ENCODE data around the gene PYM1.

The PYM1 gene

DNA sequence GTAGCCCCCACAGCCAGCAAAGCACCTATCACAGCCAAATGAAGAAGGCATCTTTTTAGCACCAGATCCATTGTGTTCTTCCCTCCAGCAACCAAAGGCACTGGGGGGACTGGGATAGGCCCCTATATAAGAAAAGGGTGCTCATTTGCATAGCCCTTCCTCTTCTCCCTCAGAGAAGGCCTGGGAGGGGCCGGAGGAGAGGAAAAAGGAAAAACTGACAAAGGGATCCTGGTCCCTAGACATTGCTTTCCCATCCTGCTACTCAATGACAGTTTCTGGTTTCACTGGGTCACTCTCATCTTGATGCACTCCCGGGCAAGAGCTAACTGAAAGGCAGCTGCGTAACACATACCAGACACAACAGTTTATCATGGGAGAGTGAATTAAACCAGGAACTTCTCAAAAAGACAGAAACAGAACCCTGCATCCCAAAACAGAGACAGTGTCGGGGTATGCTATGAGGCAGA is 38.3 kb upstream of the PYM1 start, which contains the start of gene PMEL:
PMEL (minus strand) TSS at position 102 of the 467 bp plus-strand sequence; CDS start at position 71, 31 bp downstream.
- no peaks in the 10 kb centered on the region for H3K27me3 ChIP-seq (ENCODE audit: insufficient read depth, low read length, poor library complexity, severe bottlenecking)
- H3K4me3 ChIP-seq (ENCODE audit: low read length, poor library complexity, severe bottlenecking), result peak within 1 kb of the TSS; percentile 88
- H2AFZ ChIP-seq (ENCODE audit: low read length), result peak within 1 kb of the TSS; percentile 79

GRCh38 chr12:55965240-55965639 is 37.5 kb upstream of the PYM1 start:
- Histone ChIP-seq H3K4me3 (ENCODE audit: low read length, poor library complexity, severe bottlenecking) (no peak overlapping the region), H2AFZ (ENCODE audit: low read length) (no peak overlapping the region), H3K9me3 (ENCODE audit: insufficient read depth, low read depth, low read length) (no peaks in the 10 kb centered on the region), H4K20me1 (ENCODE audit: insufficient read depth, low read length, poor library complexity, severe bottlenecking) (peaks cover 9% of the 10 kb centered on the region), H3K9me2 (replicated peaks; ENCODE audit: low read depth, low read length) (no peaks in the 10 kb centered on the region), H3K79me2 (ENCODE audit: insufficient read depth, low read length) (peaks cover 32% of the 10 kb centered on the region), H3K4me1 (ENCODE audit: insufficient read depth, low read length, poor library complexity, severe bottlenecking) (peaks cover 19% of the 10 kb centered on the region), H3K4me2 (ENCODE audit: low read depth, low read length, poor library complexity, severe bottlenecking) (no peak overlapping the region), H3F3A (ENCODE audit: low read depth) (no peaks in the 10 kb centered on the region), H3K36me3 (ENCODE audit: insufficient read depth, low read length) (no peaks in the 10 kb centered on the region), H3K9ac (ENCODE audit: low read depth, low read length, poor library complexity, severe bottlenecking) (no peak overlapping the region), H3K27me3 (ENCODE audit: insufficient read depth, low read length, poor library complexity, severe bottlenecking) (no peaks in the 10 kb centered on the region)
- no peak for TF ChIP-seq CTCF (conservative IDR thresholded peaks at IDR 0.05; ENCODE audit: low read length)
- TF ChIP-seq EZH2phosphoT487 (IDR thresholded peaks at IDR 0.05; ENCODE audit: borderline replicate concordance), result no peak

More for the DNA sequence above, 38.3 kb upstream of the PYM1 start, which contains the start of gene PMEL:
- Histone ChIP-seq H4K20me1 (ENCODE audit: insufficient read depth, low read length, poor library complexity, severe bottlenecking) (peaks cover 9% of the 10 kb centered on the region), H3K9ac (ENCODE audit: low read depth, low read length, poor library complexity, severe bottlenecking) (peak within 1 kb of the TSS; percentile 91), H3K4me1 (ENCODE audit: insufficient read depth, low read length, poor library complexity, severe bottlenecking) (peaks cover 19% of the 10 kb centered on the region), H3K36me3 (ENCODE audit: insufficient read depth, low read length) (no peaks in the 10 kb centered on the region), H3F3A (ENCODE audit: low read depth) (no peaks in the 10 kb centered on the region), H3K9me3 (ENCODE audit: insufficient read depth, low read depth, low read length) (no peaks in the 10 kb centered on the region), H3K9me2 (replicated peaks; ENCODE audit: low read depth, low read length) (no peaks in the 10 kb centered on the region), H3K4me2 (ENCODE audit: low read depth, low read length, poor library complexity, severe bottlenecking) (peak within 1 kb of the TSS; percentile 93), H3K79me2 (ENCODE audit: insufficient read depth, low read length) (peaks cover 32% of the 10 kb centered on the region)
- no peak for TF ChIP-seq CTCF (conservative IDR thresholded peaks at IDR 0.05; ENCODE audit: low read length)
- no peak for TF ChIP-seq EZH2phosphoT487 (IDR thresholded peaks at IDR 0.05; ENCODE audit: borderline replicate concordance)

DNA sequence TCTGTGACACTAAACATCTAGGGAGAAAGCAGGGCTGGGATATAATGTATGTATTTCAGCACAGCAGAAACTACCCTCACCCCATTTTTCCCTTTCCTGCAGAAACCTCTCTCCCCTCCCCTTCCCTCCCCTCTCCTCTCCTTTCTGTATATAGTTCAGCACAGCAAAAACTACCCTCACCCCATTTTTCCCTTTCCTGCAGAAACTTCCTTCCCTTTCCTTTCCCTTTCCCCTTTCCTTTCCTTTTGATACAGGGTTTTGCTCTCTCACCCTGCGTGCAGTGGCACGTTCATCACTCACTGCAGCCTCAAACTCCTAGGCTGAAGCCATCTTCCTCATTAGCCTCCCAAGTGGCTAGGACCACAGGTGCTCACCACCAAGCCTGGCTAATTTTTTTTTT is 36.1 kb upstream of the PYM1 start:
- H3F3A ChIP-seq (ENCODE audit: low read depth), result no peaks in the 10 kb centered on the region
- no peaks in the 10 kb centered on the region for H3K36me3 ChIP-seq (ENCODE audit: insufficient read depth, low read length)
- no peak overlapping the region for H3K4me3 ChIP-seq (ENCODE audit: low read length, poor library complexity, severe bottlenecking)
- H3K4me2 ChIP-seq (ENCODE audit: low read depth, low read length, poor library complexity, severe bottlenecking), result no peak overlapping the region
- H3K79me2 ChIP-seq (ENCODE audit: insufficient read depth, low read length), result peaks cover 21% of the 10 kb centered on the region
- no peak overlapping the region for H2AFZ ChIP-seq (ENCODE audit: low read length)
- no peaks in the 10 kb centered on the region for H3K9me2 ChIP-seq (replicated peaks; ENCODE audit: low read depth, low read length)
- TF ChIP-seq CTCF (conservative IDR thresholded peaks at IDR 0.05; ENCODE audit: low read length) (no peak), EZH2phosphoT487 (IDR thresholded peaks at IDR 0.05; ENCODE audit: borderline replicate concordance) (no peak)
- H3K9me3 ChIP-seq (ENCODE audit: insufficient read depth, low read depth, low read length), result no peaks in the 10 kb centered on the region
- no peak overlapping the region for H3K9ac ChIP-seq (ENCODE audit: low read depth, low read length, poor library complexity, severe bottlenecking)
- peaks cover 9% of the 10 kb centered on the region for H4K20me1 ChIP-seq (ENCODE audit: insufficient read depth, low read length, poor library complexity, severe bottlenecking)
- no peaks in the 10 kb centered on the region for H3K27me3 ChIP-seq (ENCODE audit: insufficient read depth, low read length, poor library complexity, severe bottlenecking)
- H3K4me1 ChIP-seq (ENCODE audit: insufficient read depth, low read length, poor library complexity, severe bottlenecking), result peaks cover 19% of the 10 kb centered on the region
